ENCODE measurements around the gene NEURL2. TPM values are rescaled to one million over a fixed set of nuclear protein-coding genes. Genes with fewer than 3 reads are reported as not detected.

Gene NEURL2
- total RNA-seq, 1 donor from 2014 or later = 8.4 TPM

- no peak overlapping the region for H3K4me3 Mint-ChIP-seq (ENCODE audit: low read depth)
- TF ChIP-seq CTCF (IDR thresholded peaks at IDR 0.05; ENCODE audit: unreplicated experiment) = no peak
- H3K9me3 Mint-ChIP-seq (ENCODE audit: low read depth) = no peaks in the 10 kb centered on the region
- DNase-seq (ENCODE audit: low spot score, unreplicated experiment) = no peak
- no peak overlapping the region for H3K27ac Mint-ChIP-seq
- H3K36me3 Mint-ChIP-seq (ENCODE audit: insufficient read depth) = no peaks in the 10 kb centered on the region
- H3K4me1 Mint-ChIP-seq (ENCODE audit: low read depth) = peaks cover 21% of the 10 kb centered on the region
- H3K27me3 Mint-ChIP-seq = no peaks in the 10 kb centered on the region
Measured at GRCh38 chr20:45853484-45853883, 37.5 kb downstream of the NEURL2 start.

- TF ChIP-seq CTCF (IDR thresholded peaks at IDR 0.05; ENCODE audit: unreplicated experiment) = no peak
- DNase-seq (ENCODE audit: low spot score, unreplicated experiment) = no peak
- no peaks in the 10 kb centered on the region for H3K36me3 Mint-ChIP-seq (ENCODE audit: insufficient read depth)
- no peak overlapping the region for H3K27ac Mint-ChIP-seq
- H3K4me3 Mint-ChIP-seq (ENCODE audit: low read depth) = no peak overlapping the region
- no peaks in the 10 kb centered on the region for H3K9me3 Mint-ChIP-seq (ENCODE audit: low read depth)
- H3K27me3 Mint-ChIP-seq = no peaks in the 10 kb centered on the region
- peaks cover 12% of the 10 kb centered on the region for H3K4me1 Mint-ChIP-seq (ENCODE audit: low read depth)
Measured at GRCh38 chr20:45852326-45852725, 38.7 kb downstream of the NEURL2 start.

- H3K36me3 Mint-ChIP-seq (ENCODE audit: insufficient read depth) = no peaks in the 10 kb centered on the region
Measured at GRCh38 chr20:45851501-45851900, 39.5 kb downstream of the NEURL2 start.

GRCh38 chr20:45850926-45851325, 40.1 kb downstream of the NEURL2 start:
- no peak for DNase-seq (ENCODE audit: low spot score, unreplicated experiment)
- no peak for TF ChIP-seq CTCF (IDR thresholded peaks at IDR 0.05; ENCODE audit: unreplicated experiment)
- H3K27ac Mint-ChIP-seq = no peak overlapping the region
- no peaks in the 10 kb centered on the region for H3K9me3 Mint-ChIP-seq (ENCODE audit: low read depth)
- no peak overlapping the region for H3K4me3 Mint-ChIP-seq (ENCODE audit: low read depth)
- no peaks in the 10 kb centered on the region for H3K27me3 Mint-ChIP-seq
- H3K4me1 Mint-ChIP-seq (ENCODE audit: low read depth) = peaks cover 7% of the 10 kb centered on the region
- H3K36me3 Mint-ChIP-seq (ENCODE audit: insufficient read depth) = no peaks in the 10 kb centered on the region

More at GRCh38 chr20:45851501-45851900, 39.5 kb downstream of the NEURL2 start:
- Mint-ChIP-seq H3K27me3 (no peaks in the 10 kb centered on the region), H3K4me1 (ENCODE audit: low read depth) (peaks cover 9% of the 10 kb centered on the region), H3K27ac (no peak overlapping the region), H3K9me3 (ENCODE audit: low read depth) (no peaks in the 10 kb centered on the region), H3K4me3 (ENCODE audit: low read depth) (no peak overlapping the region)
- no peak for TF ChIP-seq CTCF (IDR thresholded peaks at IDR 0.05; ENCODE audit: unreplicated experiment)
- DNase-seq (ENCODE audit: low spot score, unreplicated experiment) = no peak

GRCh38 chr20:45850238-45850637, 40.8 kb downstream of the NEURL2 start:
- DNase-seq (ENCODE audit: low spot score, unreplicated experiment) = no peak
- H3K36me3 Mint-ChIP-seq (ENCODE audit: insufficient read depth) = no peaks in the 10 kb centered on the region
- H3K9me3 Mint-ChIP-seq (ENCODE audit: low read depth) = no peaks in the 10 kb centered on the region
- no peaks in the 10 kb centered on the region for H3K27me3 Mint-ChIP-seq
- no peak overlapping the region for H3K4me3 Mint-ChIP-seq (ENCODE audit: low read depth)
- H3K4me1 Mint-ChIP-seq (ENCODE audit: low read depth) = peaks cover 7% of the 10 kb centered on the region
- no peak for TF ChIP-seq CTCF (IDR thresholded peaks at IDR 0.05; ENCODE audit: unreplicated experiment)
- H3K27ac Mint-ChIP-seq = no peak overlapping the region

Data from progenitor cell of endocrine pancreas (in vitro differentiated cells).